ENCODE measurements around the gene SSPN.

GRCh38 chr12:26211331-26211730 lies 16.0 kb downstream of the SSPN start:
- TF ChIP-seq POLR2A (IDR thresholded peaks at IDR 0.05; ENCODE audit: borderline replicate concordance, extremely low read depth, insufficient read depth, insufficient read length) (no peak), CTCF (IDR thresholded peaks at IDR 0.05 in 2 of 3, conservative IDR thresholded peaks at IDR 0.05 in 1 of 3; ENCODE audit: borderline replicate concordance in 1 of 3, insufficient read depth in 1 of 3, low read depth in 2 of 3, low read length in 2 of 3) (no peak), CBX3 (IDR thresholded peaks at IDR 0.05; ENCODE audit: low read depth) (no peak), RAD21 (IDR thresholded peaks at IDR 0.05; ENCODE audit: low read depth) (no peak), POLR2AphosphoS5 (IDR thresholded peaks at IDR 0.05; ENCODE audit: low read depth, low read length) (no peak), ZNF274 (IDR thresholded peaks at IDR 0.05; ENCODE audit: low read depth, low read length) (no peak), REST (IDR thresholded peaks at IDR 0.05; ENCODE audit: low read depth) (no peak)

Measured in HCT116 (cell line).